SK-N-MC (cell line): Measurements from ENCODE around the gene TIGAR.

Experiments
- DNase-seq: peaks from one replicate; pipeline ENCODE4 v3.0.0-alpha.2; 2011; ENCODE audit warnings: low read depth, low spot score
- H3K27ac ChIP-seq: fragments of 200-600 bp; sonication (generic); 2 replicates; pipeline ENCODE4 v1.5.1; 2016; ENCODE audit warnings: mixed run types
- H3K36me3 ChIP-seq: fragments of 200-600 bp; sonication (generic); 2 replicates; pipeline ENCODE4 v1.6.1; 2017; ENCODE audit warnings: antibody characterized with exemption, low read length, mixed read lengths; ENCODE audit not compliant: insufficient read depth
- H3K4me3 ChIP-seq: fragments of 200-600 bp; sonication (generic); 2 replicates; pipeline ENCODE4 v1.5.1; 2016
- H3K9ac ChIP-seq: fragments of 200-600 bp; sonication (generic); 2 replicates; pipeline ENCODE4 v1.8.0; 2017; ENCODE audit warnings: mixed run types, mixed read lengths; ENCODE audit not compliant: insufficient read length
- H3K9me3 ChIP-seq: fragments of 200-600 bp; sonication (generic); 2 replicates; pipeline ENCODE4 v1.6.1; 2017; ENCODE audit warnings: low read depth, mild to moderate bottlenecking, antibody characterized with exemption, low read length, moderate library complexity, mixed read lengths
- EZH2 ChIP-seq: fragments of 200-600 bp; sonication (generic); IDR thresholded peaks from one replicate; pipeline ENCODE4 v1.6.1; 2017; ENCODE audit warnings: antibody characterized with exemption
- FOXP2 ChIP-seq: optimal IDR thresholded peaks from 2 replicates; pipeline ENCODE3; 2011; ENCODE audit warnings: mild to moderate bottlenecking, moderate library complexity; ENCODE audit not compliant: insufficient read depth; ENCODE audit errors: extremely low read length, control extremely low read depth
- POLR2AphosphoS5 ChIP-seq: IDR thresholded peaks from 2 replicates; pipeline ENCODE4 v1.6.1; 2012; ENCODE audit warnings: mild to moderate bottlenecking, low read depth, low read length, borderline replicate concordance

The TIGAR gene

DNA sequence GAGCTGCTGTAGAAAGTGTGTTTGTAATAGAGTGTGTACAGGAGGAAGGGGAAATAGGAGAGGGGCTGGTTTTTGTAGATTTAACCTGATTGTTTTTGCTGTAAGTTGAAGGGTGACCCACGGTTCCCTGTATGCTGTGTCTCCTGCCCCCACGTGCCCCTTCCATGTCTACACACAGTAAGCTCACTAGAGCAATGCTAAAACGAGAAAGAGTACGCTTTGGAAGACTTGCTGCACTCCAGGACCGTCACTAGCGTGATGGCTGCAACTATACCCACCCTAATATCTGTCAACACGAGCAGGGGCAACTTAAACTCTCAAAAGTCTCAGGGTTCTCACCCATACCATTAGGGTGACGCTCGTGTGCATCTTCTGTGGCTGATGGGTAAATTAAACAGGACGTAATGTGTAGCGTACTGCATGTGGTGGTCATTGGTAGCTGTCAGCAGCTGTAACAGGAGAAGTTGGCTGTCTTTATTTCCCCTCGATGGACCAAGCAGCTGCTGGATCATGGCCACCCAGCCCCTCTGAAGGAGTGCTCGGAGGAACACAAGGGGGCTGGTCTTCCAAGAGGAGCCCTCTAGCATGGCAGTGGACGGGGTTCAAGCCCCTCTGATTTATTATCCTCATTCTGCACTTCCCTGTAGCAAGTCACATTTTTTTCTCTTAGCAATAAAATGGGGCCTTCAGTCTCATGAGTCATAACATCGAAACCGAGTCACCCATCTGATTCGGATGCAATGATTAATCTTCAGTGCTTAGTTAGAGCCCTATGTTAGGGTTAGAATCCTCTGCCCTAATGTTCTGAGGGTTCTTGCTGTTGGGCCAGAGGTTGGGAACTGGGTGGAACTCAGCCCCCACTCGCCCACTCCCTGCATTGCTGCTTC, 33.4 kb upstream of the TIGAR start:
- H3K9ac ChIP-seq: no peak overlapping the region
- peaks cover 97% of the 10 kb centered on the region for H3K36me3 ChIP-seq
- no peak for DNase-seq
- H3K27ac ChIP-seq: no peak overlapping the region
- TF ChIP-seq POLR2AphosphoS5 (no peak), EZH2 (no peak), FOXP2 (no peak)
- H3K4me3 ChIP-seq: no peak overlapping the region
- no peaks in the 10 kb centered on the region for H3K9me3 ChIP-seq

DNA sequence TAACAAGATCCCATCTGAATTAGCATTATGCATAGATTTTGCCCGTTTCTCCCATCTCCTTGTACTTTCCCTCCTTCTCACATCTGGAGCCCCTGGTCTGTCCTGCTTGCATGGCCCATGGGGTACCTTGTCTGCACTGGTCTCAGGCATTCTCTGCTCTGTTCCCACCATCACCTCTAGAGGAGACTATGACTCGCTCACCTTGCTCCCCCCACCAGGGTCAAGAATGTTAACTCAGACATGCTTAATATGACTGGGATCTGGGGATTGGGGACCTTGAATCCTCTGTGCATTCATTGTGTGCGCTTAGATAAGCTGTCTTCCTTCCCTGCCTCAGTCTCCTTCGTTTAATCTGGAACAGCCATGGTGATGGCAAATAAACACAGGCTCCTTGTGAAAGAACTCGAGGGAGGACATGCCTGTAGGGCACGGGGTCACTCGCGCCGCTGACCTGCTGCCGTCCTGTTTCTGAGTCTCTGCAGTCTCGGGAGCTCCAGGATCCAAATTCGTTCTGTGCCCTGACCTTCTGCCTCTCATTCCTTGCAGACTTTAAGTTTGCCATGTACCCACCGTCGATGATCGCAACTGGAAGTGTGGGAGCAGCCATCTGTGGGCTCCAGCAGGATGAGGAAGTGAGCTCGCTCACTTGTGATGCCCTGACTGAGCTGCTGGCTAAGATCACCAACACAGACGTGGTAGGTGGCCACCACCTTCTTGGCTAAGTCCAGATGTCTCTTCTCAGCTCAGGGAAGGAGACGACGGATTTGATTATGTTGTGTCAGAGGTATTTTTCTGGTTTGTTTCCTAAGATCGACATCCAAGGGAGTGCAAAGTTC, 32.5 kb upstream of the TIGAR start:
- no peak overlapping the region for H3K9ac ChIP-seq
- no peaks in the 10 kb centered on the region for H3K9me3 ChIP-seq
- 0 out of 2 replicates have a peak, but pooled peaks have one; percentile 24 for TF ChIP-seq POLR2AphosphoS5
- TF ChIP-seq FOXP2: no peak
- no peak overlapping the region for H3K27ac ChIP-seq
- no peak for DNase-seq
- peaks cover 96% of the 10 kb centered on the region for H3K36me3 ChIP-seq
- no peak overlapping the region for H3K4me3 ChIP-seq

DNA sequence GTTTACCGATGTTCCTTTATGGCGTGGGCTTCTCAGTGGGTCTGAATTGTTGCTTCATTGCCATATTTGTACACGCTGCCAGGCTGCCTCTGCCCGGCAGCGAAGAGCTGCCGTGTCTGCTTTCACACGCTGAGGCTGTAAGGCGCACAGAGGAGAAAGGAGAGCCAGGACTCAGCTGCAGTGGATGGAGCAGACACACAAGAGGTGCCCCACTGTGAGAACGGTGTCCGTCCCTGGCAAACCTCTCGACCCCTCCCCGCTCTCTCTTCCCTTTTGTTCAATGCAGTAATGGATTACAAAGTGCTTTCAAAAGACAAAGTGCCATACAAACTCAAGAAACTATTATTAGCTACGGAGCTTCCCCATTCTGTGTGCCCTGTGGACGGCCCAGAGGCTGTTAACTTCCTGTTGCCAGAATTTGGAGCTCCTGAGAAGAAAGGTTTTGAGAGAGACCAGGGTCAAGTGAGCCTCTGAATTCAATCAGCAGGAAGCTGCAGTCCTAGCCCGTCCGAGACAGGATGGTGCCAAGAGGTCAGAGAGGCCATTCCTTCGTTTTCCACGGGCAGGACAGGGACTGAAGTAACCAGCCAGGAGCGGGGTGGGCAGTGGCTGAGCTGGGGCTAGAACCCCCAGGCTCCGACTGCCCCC, 31.7 kb upstream of the TIGAR start:
- Histone ChIP-seq H3K9ac (no peak overlapping the region), H3K9me3 (no peaks in the 10 kb centered on the region), H3K27ac (no peak overlapping the region), H3K4me3 (no peak overlapping the region), H3K36me3 (peaks cover 95% of the 10 kb centered on the region)
- DNase-seq: no peak
- TF ChIP-seq FOXP2 (no peak), POLR2AphosphoS5 (no peak), EZH2 (no peak)

DNA sequence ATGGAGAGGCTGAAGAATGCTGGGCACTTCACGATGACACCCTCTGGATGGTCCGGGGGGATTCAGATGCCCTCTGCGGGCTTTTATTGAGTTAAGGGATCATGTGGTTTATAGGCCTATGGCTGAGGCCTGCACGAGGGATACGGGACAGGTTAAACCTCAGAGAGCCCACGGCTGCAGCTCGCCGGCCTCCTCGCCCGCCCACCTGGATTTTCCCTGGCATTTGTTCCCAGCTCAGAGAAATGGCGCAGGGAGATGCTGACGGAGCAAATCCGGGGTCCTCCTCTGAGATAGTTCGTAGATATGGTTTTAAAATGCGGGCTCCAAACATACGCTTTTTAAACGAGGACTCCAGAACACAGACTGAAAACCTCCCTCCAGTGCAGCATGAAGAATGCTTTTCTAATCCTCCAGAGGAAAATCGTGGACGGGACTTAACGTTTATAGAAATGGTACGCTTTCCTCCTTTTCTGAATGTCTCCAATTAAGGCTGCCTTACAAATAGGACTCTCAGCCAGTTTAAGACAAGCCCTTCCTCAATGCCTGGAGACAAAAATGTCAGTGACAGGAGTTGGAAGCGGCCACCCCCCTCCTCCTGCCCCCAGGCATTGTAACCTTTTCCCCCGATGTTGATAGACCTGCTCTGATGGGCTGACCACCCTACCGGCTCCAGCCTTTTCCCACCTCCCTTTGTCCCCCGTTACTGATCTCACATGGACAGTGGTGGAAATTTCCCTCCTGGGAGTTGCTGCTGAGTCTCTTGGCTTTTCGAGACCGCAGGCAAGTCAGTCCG, 30.8 kb upstream of the TIGAR start:
- no peaks in the 10 kb centered on the region for H3K9me3 ChIP-seq
- H3K27ac ChIP-seq: no peak overlapping the region
- no peak overlapping the region for H3K9ac ChIP-seq
- no peak overlapping the region for H3K4me3 ChIP-seq
- no peak for DNase-seq
- TF ChIP-seq POLR2AphosphoS5 (no peak; the same call in 1 of the 2 replicates), FOXP2 (no peak), EZH2 (no peak)
- peaks cover 98% of the 10 kb centered on the region for H3K36me3 ChIP-seq

DNA sequence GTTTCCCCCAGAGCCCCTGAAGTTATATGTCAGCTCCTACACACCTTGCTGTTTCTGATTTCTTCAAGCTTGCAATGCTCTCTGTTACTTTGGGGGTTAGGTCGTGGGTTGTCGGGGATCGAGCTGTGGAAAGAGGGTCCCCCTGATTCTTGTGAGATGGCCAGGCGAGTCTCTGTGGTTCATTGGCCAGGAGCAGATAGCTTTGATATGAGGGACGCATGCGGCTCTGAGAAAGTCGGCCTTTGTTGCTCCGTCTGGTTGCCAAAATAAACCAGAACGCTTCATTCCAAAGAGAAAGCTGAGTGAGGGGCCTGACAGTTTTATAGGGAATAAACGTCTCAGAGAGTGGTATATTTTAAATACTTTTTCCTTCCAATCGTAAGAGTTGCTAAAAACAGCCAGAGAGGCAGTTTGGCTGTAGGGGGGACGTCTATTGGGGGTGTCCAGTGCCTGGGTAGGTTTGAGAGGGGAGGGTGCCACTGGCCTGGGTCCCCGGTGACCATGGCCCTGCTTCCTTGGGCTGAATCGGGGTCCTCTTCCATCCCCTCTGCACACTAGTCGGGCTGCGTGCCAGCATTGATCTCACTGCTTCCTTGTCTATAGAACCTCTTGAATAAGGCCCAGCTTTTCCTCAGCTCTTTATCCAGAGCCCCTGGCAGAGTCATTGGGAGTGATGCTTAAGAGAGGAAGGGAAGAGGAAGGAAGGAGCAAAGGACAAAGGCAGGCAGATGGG, 28.5 kb upstream of the TIGAR start:
- no peak overlapping the region for H3K27ac ChIP-seq
- no peak for DNase-seq
- peaks cover 83% of the 10 kb centered on the region for H3K36me3 ChIP-seq
- no peak for TF ChIP-seq POLR2AphosphoS5
- TF ChIP-seq FOXP2: no peak
- TF ChIP-seq EZH2: no peak
- H3K9me3 ChIP-seq: no peaks in the 10 kb centered on the region
- no peak overlapping the region for H3K9ac ChIP-seq
- no peak overlapping the region for H3K4me3 ChIP-seq

DNA sequence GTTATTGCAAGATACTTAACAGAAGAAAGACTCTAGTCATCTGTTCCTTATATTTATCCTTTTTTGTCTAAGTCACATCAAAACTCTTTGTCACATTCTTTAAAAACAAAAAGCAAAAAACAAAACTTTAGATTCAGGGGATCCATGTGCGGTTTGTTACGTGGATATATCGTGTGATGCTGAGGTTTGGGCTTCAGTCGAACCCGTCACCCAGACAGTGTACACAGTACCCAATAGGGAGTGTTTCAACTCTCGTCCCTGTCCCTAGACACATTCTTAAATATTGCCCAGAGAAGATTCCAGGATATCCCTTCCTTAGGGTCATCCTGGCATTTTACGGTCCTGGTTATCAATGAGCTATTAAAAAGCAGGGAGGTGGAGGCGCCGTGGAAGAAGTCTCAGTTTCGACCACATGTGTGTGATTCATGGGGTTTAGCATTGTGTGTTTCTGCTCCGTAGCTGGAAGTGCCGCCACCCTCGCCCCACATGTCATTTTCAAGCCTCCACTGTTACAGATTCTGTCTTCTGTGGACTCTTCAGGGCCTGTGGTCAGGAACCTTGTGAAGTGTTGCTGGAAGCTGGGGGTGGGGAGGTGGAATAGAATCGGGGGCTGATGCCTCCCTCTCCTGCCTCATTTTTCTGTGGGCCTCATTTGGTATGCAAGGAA, 27.6 kb upstream of the TIGAR start:
- peaks cover 83% of the 10 kb centered on the region for H3K36me3 ChIP-seq
- no peaks in the 10 kb centered on the region for H3K9me3 ChIP-seq
- H3K9ac ChIP-seq: no peak overlapping the region
- no peak for TF ChIP-seq FOXP2
- no peak for TF ChIP-seq POLR2AphosphoS5
- no peak for TF ChIP-seq EZH2
- no peak overlapping the region for H3K4me3 ChIP-seq
- H3K27ac ChIP-seq: no peak overlapping the region
- no peak for DNase-seq

DNA sequence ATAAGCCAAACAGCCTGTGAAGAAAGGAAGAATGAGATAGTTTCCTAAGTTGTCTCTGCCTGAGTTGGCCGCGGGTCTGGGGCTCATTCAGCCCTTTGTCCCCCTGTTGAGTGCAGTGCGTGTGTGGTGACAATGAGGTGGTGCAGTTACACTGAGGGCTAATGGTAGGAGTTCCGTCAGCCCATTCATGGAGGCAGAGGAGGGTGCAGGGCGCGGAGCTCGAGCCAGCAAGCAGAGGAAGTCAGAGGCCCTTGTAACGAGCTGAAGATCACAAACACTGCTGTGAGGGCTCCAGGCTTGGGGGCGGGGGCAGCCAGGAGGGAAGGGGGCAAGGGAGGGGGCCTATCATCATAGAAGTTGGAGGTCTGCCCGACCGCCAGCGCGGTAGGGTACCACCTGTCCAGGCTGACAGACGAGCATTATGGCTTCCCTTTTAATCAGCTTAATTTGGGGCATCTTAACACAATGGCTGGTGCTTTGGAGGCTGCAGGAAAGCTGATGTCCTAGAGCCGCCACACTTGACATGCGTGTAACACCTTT, 27.0 kb upstream of the TIGAR start:
- H3K36me3 ChIP-seq: peaks cover 81% of the 10 kb centered on the region
- TF ChIP-seq FOXP2 (no peak), POLR2AphosphoS5 (0 out of 2 replicates have a peak, but pooled peaks have one; percentile 15)

More for the DNA sequence above, 27.0 kb upstream of the TIGAR start:
- no peak overlapping the region for H3K9ac ChIP-seq
- H3K9me3 ChIP-seq: no peaks in the 10 kb centered on the region
- H3K4me3 ChIP-seq: no peak overlapping the region
- no peak for DNase-seq
- no peak overlapping the region for H3K27ac ChIP-seq
